NCI-H82 treated with DMSO at 0.1 percent for 48 hours (cell line): Measurements from ENCODE around the gene DENND4B.

ENCODE experiments used
- DNase-seq: peaks from one replicate; lab custom pipeline; 2025; ENCODE audit not compliant: unreplicated experiment; lab: John Stamatoyannopoulos, UW

DENND4B gene

GRCh38 chr1:153945795-153946621, 510 bp downstream of the DENND4B start:
- no peak for DNase-seq

- no peak for DNase-seq
These were observed 1.3 kb downstream of the DENND4B start for GRCh38 chr1:153945131-153945794.

- no peak for DNase-seq
These were observed 1.7 kb downstream of the DENND4B start for GRCh38 chr1:153944827-153945117.

- no peak for DNase-seq
These were observed 2.3 kb downstream of the DENND4B start for GRCh38 chr1:153944005-153944826.

GRCh38 chr1:153942766-153943549, 3.6 kb downstream of the DENND4B start:
- no peak for DNase-seq

- no peak for DNase-seq
These were observed 4.4 kb downstream of the DENND4B start for GRCh38 chr1:153941826-153942725.

- DNase-seq = no peak
These were observed 5.8 kb downstream of the DENND4B start for GRCh38 chr1:153940756-153941155.

- DNase-seq = no peak
These were observed 7.0 kb downstream of the DENND4B start for GRCh38 chr1:153939476-153939875.

- DNase-seq = no peak
These were observed 7.5 kb downstream of the DENND4B start for GRCh38 chr1:153938996-153939395.

- no peak for DNase-seq
These were observed 9.2 kb downstream of the DENND4B start for GRCh38 chr1:153937331-153937730.

- no peak for DNase-seq
These were observed 10.3 kb downstream of the DENND4B start for GRCh38 chr1:153936011-153936802.

GRCh38 chr1:153934746-153935145, 11.8 kb downstream of the DENND4B start:
- DNase-seq = no peak

GRCh38 chr1:153933955-153934354, 12.6 kb downstream of the DENND4B start:
- no peak for DNase-seq

- no peak for DNase-seq
These were observed 13.1 kb downstream of the DENND4B start for GRCh38 chr1:153933430-153933829.

- DNase-seq = no peak
These were observed 14.1 kb downstream of the DENND4B start for GRCh38 chr1:153932156-153933131.

GRCh38 chr1:153929981-153930948, 16.3 kb downstream of the DENND4B start:
- no peak for DNase-seq

GRCh38 chr1:153929426-153929825, 17.1 kb downstream of the DENND4B start:
- no peak for DNase-seq
